Liver (tissue), 9 donors: ENCODE measurements around the gene FCHO2. TPM values are rescaled to one million over a fixed set of nuclear protein-coding genes. Genes with fewer than 3 reads are reported as not detected.

Experiments
- DNase-seq: peaks from one replicate; pipeline ENCODE4 v3.0.0-alpha.2; 2017; ENCODE audit warnings: low spot score
- H3K27ac ChIP-seq, 2 donors: one replicate each; pipeline ENCODE4 v1.7.0; 2013; ENCODE audit warnings: inconsistent platforms in 2 of 2, low read length in 2 of 2, control low read depth in 1 of 2, low read depth in 1 of 2, mild to moderate bottlenecking in 1 of 2
- H3K27me3 ChIP-seq, 4 donors: one replicate each; pipeline versions ENCODE4 v1.6.1 to v1.7.0; 2013; ENCODE audit warnings: low read length in 3 of 4, inconsistent platforms in 1 of 4, mild to moderate bottlenecking in 1 of 4, moderate library complexity in 1 of 4; ENCODE audit not compliant: control insufficient read depth in 4 of 4, insufficient read depth in 4 of 4
- H3K36me3 ChIP-seq, 4 donors: one replicate each; pipeline versions ENCODE4 v1.6.1 to v1.7.0; 2013; ENCODE audit warnings: low read length in 3 of 4, mild to moderate bottlenecking in 3 of 4, low read depth in 1 of 4, moderate library complexity in 1 of 4; ENCODE audit not compliant: control insufficient read depth in 4 of 4, insufficient read depth in 3 of 4
- H3K4me1 ChIP-seq, 4 donors: one replicate each; pipeline versions ENCODE4 v1.6.1 to v1.7.0; 2013; ENCODE audit warnings: low read length in 3 of 4, mild to moderate bottlenecking in 3 of 4, moderate library complexity in 1 of 4; ENCODE audit not compliant: control insufficient read depth in 4 of 4, insufficient read depth in 4 of 4
- H3K4me3 ChIP-seq, 3 donors: one replicate each; pipeline versions ENCODE4 v1.6.1 to v1.7.0; 2013; ENCODE audit warnings: low read length in 3 of 3, control low read depth in 1 of 3, low read depth in 1 of 3, mild to moderate bottlenecking in 1 of 3
- H3K9ac ChIP-seq, 2 donors: one replicate each; pipeline ENCODE4 v1.7.0; 2013; ENCODE audit warnings: low read length in 2 of 2, mild to moderate bottlenecking in 2 of 2, moderate library complexity in 2 of 2, control low read depth in 1 of 2, low read depth in 1 of 2
- H3K9me3 ChIP-seq, 4 donors: one replicate each; pipeline versions ENCODE4 v1.6.1 to v1.7.0; 2013; ENCODE audit warnings: low read length in 3 of 4; ENCODE audit not compliant: control insufficient read depth in 4 of 4
- ATF3 ChIP-seq: IDR thresholded peaks from 2 replicates; pipeline ENCODE4 v1.6.1; 2016; ENCODE audit warnings: antibody characterized with exemption
- EGR1 ChIP-seq, 2 donors: IDR thresholded peaks; 2 replicates each; pipeline ENCODE4 v1.6.1; 2016 to 2018; ENCODE audit warnings: antibody characterized with exemption in 2 of 2, low read depth in 2 of 2
- FOXA1 ChIP-seq: IDR thresholded peaks from 2 replicates; pipeline ENCODE4 v1.6.1; 2016; ENCODE audit warnings: antibody characterized with exemption
- FOXA2 ChIP-seq: IDR thresholded peaks from 2 replicates; pipeline ENCODE4 v1.6.1; 2016; ENCODE audit warnings: antibody characterized with exemption
- GABPA ChIP-seq, 2 donors: IDR thresholded peaks in 1 of 2; conservative IDR thresholded peaks in 1 of 2; 2 replicates each; pipeline ENCODE4 v1.6.1; 2016; ENCODE audit warnings: antibody characterized with exemption in 2 of 2, mild to moderate bottlenecking in 1 of 2, moderate library complexity in 1 of 2
- HNF4A ChIP-seq, 2 donors: conservative IDR thresholded peaks; 2 replicates each; pipeline ENCODE4 v1.6.1; 2016; ENCODE audit warnings: antibody characterized with exemption in 2 of 2, mild to moderate bottlenecking in 2 of 2
- HNF4G ChIP-seq: IDR thresholded peaks from 2 replicates; pipeline ENCODE4 v1.6.1; 2016; ENCODE audit warnings: antibody characterized with exemption
- JUND ChIP-seq, 2 donors: IDR thresholded peaks; 2 replicates each; pipeline ENCODE4 v1.6.1; 2016; ENCODE audit warnings: antibody characterized with exemption in 2 of 2
- MAX ChIP-seq: IDR thresholded peaks from 2 replicates; pipeline ENCODE4 v1.6.1; 2016; ENCODE audit warnings: antibody characterized with exemption
- RAD21 ChIP-seq, 2 donors: IDR thresholded peaks; 2 replicates each; pipeline ENCODE4 v1.6.1; 2016; ENCODE audit warnings: antibody characterized with exemption in 2 of 2, mild to moderate bottlenecking in 2 of 2
- REST ChIP-seq: IDR thresholded peaks from 2 replicates; pipeline ENCODE4 v1.6.1; 2016; ENCODE audit warnings: antibody characterized with exemption, mild to moderate bottlenecking
- RXRA ChIP-seq, 2 donors: IDR thresholded peaks; 2 replicates each; pipeline ENCODE4 v1.6.1; 2017 to 2018; ENCODE audit warnings: antibody characterized with exemption in 2 of 2, mild to moderate bottlenecking in 1 of 2
- SP1 ChIP-seq: IDR thresholded peaks from 2 replicates; pipeline ENCODE4 v1.6.1; 2018; ENCODE audit warnings: antibody characterized with exemption, mild to moderate bottlenecking
- TAF1 ChIP-seq: conservative IDR thresholded peaks from 2 replicates; pipeline ENCODE4 v1.6.1; 2016; ENCODE audit warnings: antibody characterized with exemption, mild to moderate bottlenecking
- YY1 ChIP-seq: IDR thresholded peaks from 2 replicates; pipeline ENCODE4 v1.6.1; 2016; ENCODE audit warnings: antibody characterized with exemption, mild to moderate bottlenecking
- WGBS: extraction: QIAGEN DNeasy Blood & Tissue Kit; methylation state at CpG from one replicate; pipeline ENCODE4 v1.1.7; 2013; 5-methylcytosine and 5-hydroxymethylcytosine counted together
- polyA plus RNA-seq, 2 donors: library from polyadenylated mRNA; stranded (reverse) in 1 of 2; unstranded in 1 of 2; fragments of 200-250 nt in 1 of 2; fragments of >200 nt in 1 of 2; fragmentation: Nextera tagmentation in 1 of 2; extraction: Ambion mirVana in 1 of 2; gene quantifications; one replicate each; pipeline versions ENCODE4 v1.2.1 to v1.2.3, GENCODE V29; 2013 to 2015
- total RNA-seq, 2 donors: library from RNA; depleted of rRNA; stranded (reverse); fragments of >200 nt; gene quantifications; one replicate each; pipeline ENCODE4 v1.2.3, GENCODE V29; 2014
- TF ChIP-seq, protein P1 (sequence below): IDR thresholded peaks from 2 replicates; pipeline ENCODE4 v1.6.1; 2016; ENCODE audit warnings: antibody characterized with exemption
- donor health status: healthy.
- donor health status: healthy.
- donor health status: healthy.
- donor health status: healthy.
- donor health status: healthy.

Gene FCHO2
- total and polyA plus RNA-seq, 4 donors = 5.3 to 37.5 (median 9.3) TPM

DNA sequence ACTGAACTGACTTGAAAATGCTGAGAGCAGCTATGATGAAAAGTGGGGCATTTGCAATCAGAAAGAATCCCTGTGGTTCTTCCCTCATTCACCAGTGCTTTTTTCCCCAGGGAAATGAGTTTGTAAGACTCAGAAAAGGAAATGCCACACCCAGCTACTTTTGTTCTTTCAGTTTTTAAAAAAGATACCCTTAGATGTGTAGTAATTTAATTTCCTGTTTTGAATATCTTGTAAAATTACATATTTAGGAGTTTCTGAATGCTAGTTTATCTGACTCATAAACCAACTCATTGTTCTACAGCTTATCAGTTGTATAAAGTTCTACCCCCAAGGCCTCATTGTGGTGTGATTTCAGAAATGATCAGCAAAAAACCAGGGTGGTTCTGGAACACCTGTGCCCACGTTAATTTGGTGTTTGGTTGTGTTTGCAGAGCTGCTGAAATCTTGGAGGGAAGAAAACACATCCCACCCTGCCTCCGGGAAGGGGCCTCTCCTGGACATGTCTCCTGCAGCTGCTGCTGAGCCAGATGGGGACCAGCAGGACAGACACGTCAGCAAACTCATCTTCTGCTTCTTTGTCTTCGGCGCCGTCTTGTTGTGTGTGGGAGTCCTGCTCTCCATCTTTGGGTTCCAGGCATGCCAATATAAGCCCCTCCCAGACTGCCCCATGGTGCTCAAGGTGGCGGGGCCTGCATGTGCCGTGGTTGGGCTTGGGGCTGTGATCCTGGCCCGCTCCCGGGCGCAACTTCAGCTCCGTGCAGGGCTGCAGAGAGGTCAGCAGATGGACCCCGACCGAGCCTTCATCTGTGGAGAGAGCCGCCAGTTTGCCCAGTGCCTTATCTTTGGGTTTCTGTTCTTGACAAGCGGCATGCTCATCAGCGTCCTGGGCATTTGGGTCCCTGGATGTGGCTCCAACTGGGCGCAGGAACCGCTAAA, 167.3 kb downstream of the FCHO2 start (continued):
- no peak for TF ChIP-seq JUND (IDR thresholded peaks at IDR 0.05)

- no peak overlapping the region for H3K9ac ChIP-seq
- H3K27ac ChIP-seq = no peak overlapping the region
- WGBS = 85% methylated on average over 4 of the region's 4 CpGs
- H3K4me1 ChIP-seq = peaks cover 0 to 9% (median 4%) of the 10 kb centered on the region in 4 donors
- H3K27me3 ChIP-seq = no peaks in the 10 kb centered on the region
- no peak overlapping the region for H3K4me3 ChIP-seq
- no peak for TF ChIP-seq RAD21 (IDR thresholded peaks at IDR 0.05)
- TF ChIP-seq GABPA (IDR thresholded peaks at IDR 0.05 in 1 of 2, conservative IDR thresholded peaks at IDR 0.05 in 1 of 2) = no peak
- no peak for TF ChIP-seq FOXA1
- TF ChIP-seq SP1 = no peak
- TF ChIP-seq REST = no peak
- TF ChIP-seq EGR1 (IDR thresholded peaks at IDR 0.05; ENCODE audit: low read depth in 2 of 2) = no peak
- TF ChIP-seq FOXA2 = no peak
- no peak for TF ChIP-seq HNF4G
- TF ChIP-seq RXRA (IDR thresholded peaks at IDR 0.05) = no peak
- TF ChIP-seq ATF3 = no peak
- TF ChIP-seq MAX = no peak
- TF ChIP-seq TAF1 = no peak
- TF ChIP-seq YY1 = no peak
- TF ChIP-seq, protein P1, sequence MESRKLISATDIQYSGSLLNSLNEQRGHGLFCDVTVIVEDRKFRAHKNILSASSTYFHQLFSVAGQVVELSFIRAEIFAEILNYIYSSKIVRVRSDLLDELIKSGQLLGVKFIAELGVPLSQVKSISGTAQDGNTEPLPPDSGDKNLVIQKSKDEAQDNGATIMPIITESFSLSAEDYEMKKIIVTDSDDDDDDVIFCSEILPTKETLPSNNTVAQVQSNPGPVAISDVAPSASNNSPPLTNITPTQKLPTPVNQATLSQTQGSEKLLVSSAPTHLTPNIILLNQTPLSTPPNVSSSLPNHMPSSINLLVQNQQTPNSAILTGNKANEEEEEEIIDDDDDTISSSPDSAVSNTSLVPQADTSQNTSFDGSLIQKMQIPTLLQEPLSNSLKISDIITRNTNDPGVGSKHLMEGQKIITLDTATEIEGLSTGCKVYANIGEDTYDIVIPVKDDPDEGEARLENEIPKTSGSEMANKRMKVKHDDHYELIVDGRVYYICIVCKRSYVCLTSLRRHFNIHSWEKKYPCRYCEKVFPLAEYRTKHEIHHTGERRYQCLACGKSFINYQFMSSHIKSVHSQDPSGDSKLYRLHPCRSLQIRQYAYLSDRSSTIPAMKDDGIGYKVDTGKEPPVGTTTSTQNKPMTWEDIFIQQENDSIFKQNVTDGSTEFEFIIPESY = no peak
- TF ChIP-seq HNF4A (conservative IDR thresholded peaks at IDR 0.05) = no peak
- H3K9me3 ChIP-seq = no peaks in the 10 kb centered on the region
- H3K36me3 ChIP-seq = no peaks in the 10 kb centered on the region
- no peak for DNase-seq
These were observed 169.4 kb downstream of the FCHO2 start for GRCh38 chr5:73125289-73125688.
